ENCODE measurements around the gene ITIH3. TPM values are rescaled to one million over a fixed set of nuclear protein-coding genes. Genes with fewer than 3 reads are reported as not detected.

The ITIH3 gene
- total RNA-seq, 2 donors from 2014 or later, result 0.32 to 0.82 TPM

GRCh38 chr3:52831500-52832301 is 37.1 kb downstream of the ITIH3 start:
- TF ChIP-seq CTCF (IDR thresholded peaks at IDR 0.05), result no peak
- no peak overlapping the region for H3K27ac ChIP-seq
- no peaks in the 10 kb centered on the region for H3K36me3 ChIP-seq
- no peaks in the 10 kb centered on the region for H3K9me3 ChIP-seq
- no peak overlapping the region for H3K4me3 ChIP-seq
- no peak overlapping the region for H3K9ac ChIP-seq (ENCODE audit: low read depth in 2 of 2, low read length in 2 of 2)
- intact Hi-C loops (cut with DNase I), result no loop called here
- H3K4me1 ChIP-seq, result no peaks in the 10 kb centered on the region
- H3K27me3 ChIP-seq, result no peaks in the 10 kb centered on the region
- DNase-seq, result peak; percentile 61

- no peak overlapping the region for H3K4me3 ChIP-seq
- H3K9me3 ChIP-seq, result no peaks in the 10 kb centered on the region
- no peaks in the 10 kb centered on the region for H3K4me1 ChIP-seq
- H3K36me3 ChIP-seq, result no peaks in the 10 kb centered on the region
- DNase-seq, result no peak
- TF ChIP-seq CTCF (IDR thresholded peaks at IDR 0.05), result no peak
- no peak overlapping the region for H3K9ac ChIP-seq (ENCODE audit: low read depth in 2 of 2, low read length in 2 of 2)
- H3K27ac ChIP-seq, result no peak overlapping the region
- intact Hi-C loops (cut with DNase I), result no loop called here
- no peaks in the 10 kb centered on the region for H3K27me3 ChIP-seq
Observed at GRCh38 chr3:52833202-52833601, 38.6 kb downstream of the ITIH3 start.

GRCh38 chr3:52834871-52835501 is 40.4 kb downstream of the ITIH3 start, which contains the start of gene MUSTN1:
Gene MUSTN1 (minus strand): TSS chr3:52835019. CDS start chr3:52834948, 71 bp downstream.
- TF ChIP-seq CTCF (IDR thresholded peaks at IDR 0.05), result no peak
- Histone ChIP-seq H3K4me1 (no peaks in the 10 kb centered on the region), H3K27me3 (no peaks in the 10 kb centered on the region), H3K36me3 (no peaks in the 10 kb centered on the region), H3K9me3 (no peaks in the 10 kb centered on the region), H3K9ac (ENCODE audit: low read depth in 2 of 2, low read length in 2 of 2) (no peak within 1 kb of the TSS), H3K4me3 (no peak within 1 kb of the TSS), H3K27ac (no peak within 1 kb of the TSS)
- no peak for DNase-seq
- intact Hi-C loops (cut with DNase I), result no loop called here

GRCh38 chr3:52835766-52836470 is 41.3 kb downstream of the ITIH3 start:
- Histone ChIP-seq H3K9me3 (no peaks in the 10 kb centered on the region), H3K4me3 (no peak overlapping the region), H3K27ac (no peak overlapping the region), H3K4me1 (no peaks in the 10 kb centered on the region), H3K9ac (ENCODE audit: low read depth in 2 of 2, low read length in 2 of 2) (no peak overlapping the region), H3K36me3 (no peaks in the 10 kb centered on the region), H3K27me3 (no peaks in the 10 kb centered on the region)
- TF ChIP-seq CTCF (IDR thresholded peaks at IDR 0.05), result no peak
- intact Hi-C loops (cut with DNase I), result no loop called here
- DNase-seq, result no peak

GRCh38 chr3:52836471-52836845 is 41.9 kb downstream of the ITIH3 start:
- Histone ChIP-seq H3K36me3 (no peaks in the 10 kb centered on the region), H3K4me1 (no peaks in the 10 kb centered on the region), H3K27ac (no peak overlapping the region)

More at GRCh38 chr3:52836471-52836845, 41.9 kb downstream of the ITIH3 start:
- DNase-seq, result no peak
- Histone ChIP-seq H3K27me3 (no peaks in the 10 kb centered on the region), H3K9ac (ENCODE audit: low read depth in 2 of 2, low read length in 2 of 2) (no peak overlapping the region), H3K9me3 (no peaks in the 10 kb centered on the region), H3K4me3 (no peak overlapping the region)
- intact Hi-C loops (cut with DNase I), result no loop called here
- no peak for TF ChIP-seq CTCF (IDR thresholded peaks at IDR 0.05)

All from colonic mucosa (tissue), 4 donors.